ENCODE data around the gene EZH2. TPM values are rescaled to one million over a fixed set of nuclear protein-coding genes. Genes with fewer than 3 reads are reported as not detected.

Gene EZH2
- total and polyA plus RNA-seq, 2 donors (not counting 3 experiments of a cell fraction or from before 2014, with no cell fraction given), result 16.9 to 33.4 TPM

GRCh38 chr7:148856891-148857290, 27.2 kb downstream of the EZH2 start:
- Histone ChIP-seq H3K36me3 (ENCODE audit: control insufficient read depth in 2 of 2, extremely low read depth in 1 of 2, insufficient read depth in 2 of 2, low read length in 2 of 2) (no peaks in the 10 kb centered on the region), H3K4me2 (ENCODE audit: insufficient read depth, low read length) (peak overlapping the region; percentile 12), H3K27ac (ENCODE audit: insufficient read depth, low read depth, low read length) (no peak overlapping the region), H3K4me3 (replicated peaks in 1 of 3; ENCODE audit: insufficient read depth in 1 of 3, low read depth in 1 of 3, low read length in 3 of 3) (no peak overlapping the region), H4K20me1 (replicated peaks; ENCODE audit: control insufficient read depth, extremely low read depth, insufficient read depth, low read length) (peaks cover 3% of the 10 kb centered on the region), H3K4me1 (ENCODE audit: control insufficient read depth, extremely low read depth, insufficient read depth, low read length) (peaks cover 16% of the 10 kb centered on the region), H3K9ac (replicated peaks; ENCODE audit: extremely low read depth, insufficient read depth, low read length) (no peak overlapping the region), H3K9me1 (replicated peaks; ENCODE audit: control insufficient read depth, extremely low read depth, insufficient read depth, low read length) (no peaks in the 10 kb centered on the region), H3K79me2 (ENCODE audit: control insufficient read depth, insufficient read depth, low read length) (peaks cover 85% of the 10 kb centered on the region), H3K9me3 (replicated peaks; ENCODE audit: control insufficient read depth, insufficient read depth, low read length) (no peaks in the 10 kb centered on the region), H3K27me3 (ENCODE audit: control insufficient read depth in 2 of 2, insufficient read depth in 2 of 2, low read length in 2 of 2) (no peaks in the 10 kb centered on the region), H2AFZ (ENCODE audit: low read depth, low read length) (no peak overlapping the region)
- DNase-seq (ENCODE audit: low read depth, low spot score) (no peak), FAIRE-seq (no peak)
- dilution Hi-C loops (cut with MboI; ENCODE audit: extremely low pct_ligation_motif_present, low sequenced_read_pairs) (no loop called here), intact Hi-C loops (cut with micrococcal nuclease) (no loop called here)
- BruUV-seq (replicated peaks), result no TSS peak
- no peak for TF ChIP-seq MAX (IDR thresholded peaks at IDR 0.05; ENCODE audit: insufficient read depth, insufficient read length)
- TF ChIP-seq MYC (IDR thresholded peaks at IDR 0.05; ENCODE audit: low read depth, low read length), result no peak
- no peak for TF ChIP-seq JUN (IDR thresholded peaks at IDR 0.05; ENCODE audit: borderline replicate concordance, insufficient read depth, insufficient read length, low read depth)
- no peak for TF ChIP-seq EZH2 (IDR thresholded peaks at IDR 0.05; ENCODE audit: borderline replicate concordance, low read depth, low read length, severe bottlenecking)
- CTCF ChIA-PET, result interaction anchor here (1.0 to 2.5 kb wide), 15 partner anchors 8 to 88 kb away, joined by 3 to 27 read pairs (median 6); no protein-coding TSS in a partner anchor
- POLR2A ChIA-PET, result no interaction called here

GRCh38 chr7:148856578-148856881, 27.6 kb downstream of the EZH2 start:
- Histone ChIP-seq H3K9me1 (replicated peaks; ENCODE audit: control insufficient read depth, extremely low read depth, insufficient read depth, low read length) (no peaks in the 10 kb centered on the region), H3K4me2 (ENCODE audit: insufficient read depth, low read length) (peak overlapping the region; percentile 14), H4K20me1 (replicated peaks; ENCODE audit: control insufficient read depth, extremely low read depth, insufficient read depth, low read length) (peaks cover 3% of the 10 kb centered on the region), H3K9me3 (replicated peaks; ENCODE audit: control insufficient read depth, insufficient read depth, low read length) (no peaks in the 10 kb centered on the region), H3K27ac (ENCODE audit: insufficient read depth, low read depth, low read length) (no peak overlapping the region), H3K36me3 (ENCODE audit: control insufficient read depth in 2 of 2, extremely low read depth in 1 of 2, insufficient read depth in 2 of 2, low read length in 2 of 2) (no peaks in the 10 kb centered on the region), H3K79me2 (ENCODE audit: control insufficient read depth, insufficient read depth, low read length) (peaks cover 85% of the 10 kb centered on the region), H3K4me1 (ENCODE audit: control insufficient read depth, extremely low read depth, insufficient read depth, low read length) (peaks cover 16% of the 10 kb centered on the region), H2AFZ (ENCODE audit: low read depth, low read length) (no peak overlapping the region), H3K27me3 (ENCODE audit: control insufficient read depth in 2 of 2, insufficient read depth in 2 of 2, low read length in 2 of 2) (no peaks in the 10 kb centered on the region), H3K9ac (replicated peaks; ENCODE audit: extremely low read depth, insufficient read depth, low read length) (no peak overlapping the region), H3K4me3 (replicated peaks in 1 of 3; ENCODE audit: insufficient read depth in 1 of 3, low read depth in 1 of 3, low read length in 3 of 3) (no peak overlapping the region)
- POLR2A ChIA-PET, result no interaction called here
- BruUV-seq (replicated peaks), result no TSS peak
- CTCF ChIA-PET, result interaction anchor here (1.0 to 2.5 kb wide), 17 partner anchors 9 to 106 kb away, joined by 3 to 27 read pairs (median 5); no protein-coding TSS in a partner anchor
- no peak for FAIRE-seq
- DNase-seq (ENCODE audit: low read depth, low spot score), result no peak
- TF ChIP-seq GATA2 (IDR thresholded peaks at IDR 0.05; ENCODE audit: insufficient read depth, insufficient read length, low read depth, low read length) (no peak), FOS (IDR thresholded peaks at IDR 0.05; ENCODE audit: borderline replicate concordance, insufficient read depth, low read length) (peak; percentile 7), POLR2A (IDR thresholded peaks at IDR 0.05; ENCODE audit: low read depth, low read length) (no peak), CTCF (IDR thresholded peaks at IDR 0.05; ENCODE audit: extremely low read depth in 1 of 2, insufficient read depth in 1 of 2, low read depth in 1 of 2, low read length in 2 of 2) (no peak), MYC (IDR thresholded peaks at IDR 0.05; ENCODE audit: low read depth, low read length) (no peak), MAX (IDR thresholded peaks at IDR 0.05; ENCODE audit: insufficient read depth, insufficient read length) (no peak), EZH2 (IDR thresholded peaks at IDR 0.05; ENCODE audit: borderline replicate concordance, low read depth, low read length, severe bottlenecking) (no peak)
- intact Hi-C loops (cut with micrococcal nuclease) (no loop called here), dilution Hi-C loops (cut with MboI; ENCODE audit: extremely low pct_ligation_motif_present, low sequenced_read_pairs) (no loop called here)
